ENCODE measurements around the gene CRYBG1.

DNA sequence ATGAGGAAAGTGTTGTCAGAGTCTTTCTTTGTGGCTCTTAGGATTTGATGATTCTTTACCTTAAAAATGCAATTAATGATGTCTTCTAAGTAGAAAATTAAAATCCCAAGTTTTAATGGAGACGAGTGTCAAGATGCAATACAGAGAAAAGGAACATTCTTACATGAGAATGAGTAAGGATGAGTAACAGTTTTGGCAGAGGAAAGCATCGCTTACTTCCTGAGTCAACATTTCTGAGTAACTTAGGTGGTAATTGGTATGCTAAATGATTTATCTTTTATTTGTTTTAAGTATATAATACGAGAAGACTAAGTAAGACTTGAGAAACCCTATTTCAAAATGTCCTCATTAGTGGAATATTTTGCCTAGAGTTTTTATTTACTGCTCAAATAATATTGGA lies 167.5 kb downstream of the CRYBG1 start:
- TF ChIP-seq, protein P1, sequence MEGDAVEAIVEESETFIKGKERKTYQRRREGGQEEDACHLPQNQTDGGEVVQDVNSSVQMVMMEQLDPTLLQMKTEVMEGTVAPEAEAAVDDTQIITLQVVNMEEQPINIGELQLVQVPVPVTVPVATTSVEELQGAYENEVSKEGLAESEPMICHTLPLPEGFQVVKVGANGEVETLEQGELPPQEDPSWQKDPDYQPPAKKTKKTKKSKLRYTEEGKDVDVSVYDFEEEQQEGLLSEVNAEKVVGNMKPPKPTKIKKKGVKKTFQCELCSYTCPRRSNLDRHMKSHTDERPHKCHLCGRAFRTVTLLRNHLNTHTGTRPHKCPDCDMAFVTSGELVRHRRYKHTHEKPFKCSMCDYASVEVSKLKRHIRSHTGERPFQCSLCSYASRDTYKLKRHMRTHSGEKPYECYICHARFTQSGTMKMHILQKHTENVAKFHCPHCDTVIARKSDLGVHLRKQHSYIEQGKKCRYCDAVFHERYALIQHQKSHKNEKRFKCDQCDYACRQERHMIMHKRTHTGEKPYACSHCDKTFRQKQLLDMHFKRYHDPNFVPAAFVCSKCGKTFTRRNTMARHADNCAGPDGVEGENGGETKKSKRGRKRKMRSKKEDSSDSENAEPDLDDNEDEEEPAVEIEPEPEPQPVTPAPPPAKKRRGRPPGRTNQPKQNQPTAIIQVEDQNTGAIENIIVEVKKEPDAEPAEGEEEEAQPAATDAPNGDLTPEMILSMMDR (conservative IDR thresholded peaks at IDR 0.05; ENCODE audit: low read depth, low read length), result no peak
- TF ChIP-seq EZH2 (IDR thresholded peaks at IDR 0.05; ENCODE audit: borderline replicate concordance, low read depth, low read length, poor library complexity, severe bottlenecking), result no peak

Measured in A673 (cell line).